H9 (cell line): ENCODE data around the gene PPCDC. TPM values are rescaled to one million over a fixed set of nuclear protein-coding genes. Genes with fewer than 3 reads are reported as not detected.

Experiments used
- DNase-seq: peaks from one replicate; pipeline ENCODE4 v3.0.0-alpha.2; 2017
- H2AFZ ChIP-seq: one replicate; pipeline ENCODE4 v1.6.1; 2013; ENCODE audit warnings: mild to moderate bottlenecking, low read length, control low read depth, moderate library complexity
- H2AK5ac ChIP-seq: 2 replicates; pipeline ENCODE4 v1.6.1; 2013; ENCODE audit warnings: low read length, control low read depth, mixed read lengths; ENCODE audit not compliant: insufficient read length
- H2BK120ac ChIP-seq: one replicate; pipeline ENCODE4 v1.6.1; 2013; ENCODE audit warnings: low read depth, mild to moderate bottlenecking, low read length, control low read depth, inconsistent platforms; ENCODE audit not compliant: poor library complexity, severe bottlenecking
- H2BK12ac ChIP-seq: 2 replicates; pipeline ENCODE4 v1.6.1; 2013; ENCODE audit warnings: low read length, control low read depth, mixed read lengths, low read depth; ENCODE audit not compliant: insufficient read length
- H2BK15ac ChIP-seq: 2 replicates; pipeline ENCODE4 v1.6.1; 2013; ENCODE audit warnings: low read depth, low read length, control low read depth
- H2BK20ac ChIP-seq: one replicate; pipeline ENCODE4 v1.6.1; 2013; ENCODE audit warnings: low read depth, mild to moderate bottlenecking, low read length, control low read depth, inconsistent platforms; ENCODE audit not compliant: poor library complexity, severe bottlenecking
- H2BK5ac ChIP-seq: 2 replicates; pipeline ENCODE4 v1.6.1; 2013; ENCODE audit warnings: low read length, control low read depth, mixed read lengths; ENCODE audit not compliant: insufficient read length
- H3K14ac ChIP-seq: 2 replicates; pipeline ENCODE4 v1.6.1; 2013; ENCODE audit warnings: low read length, control low read depth; ENCODE audit not compliant: insufficient read depth
- H3K18ac ChIP-seq: 2 replicates; pipeline ENCODE4 v1.6.1; 2013; ENCODE audit warnings: low read depth, mild to moderate bottlenecking, mixed read lengths, low read length, control low read depth; ENCODE audit not compliant: insufficient read length
- H3K23ac ChIP-seq: 2 replicates; pipeline ENCODE4 v1.6.1; 2013; ENCODE audit warnings: low read length, control low read depth, mixed read lengths, low read depth; ENCODE audit not compliant: insufficient read length
- H3K23me2 ChIP-seq: 2 replicates; pipeline ENCODE4 v1.6.1; 2013; ENCODE audit warnings: low read depth, mild to moderate bottlenecking, mixed read lengths, low read length, control low read depth; ENCODE audit not compliant: insufficient read length, poor library complexity, severe bottlenecking
- H3K27ac ChIP-seq: 2 replicates; pipeline ENCODE4 v1.5.1; 2013; ENCODE audit warnings: low read length, control low read depth, mixed read lengths, low read depth; ENCODE audit not compliant: insufficient read length
- H3K27me3 ChIP-seq: 2 replicates; pipeline ENCODE4 v1.6.1; 2013; ENCODE audit warnings: low read length, control low read depth, inconsistent platforms; ENCODE audit not compliant: insufficient read depth
- H3K4ac ChIP-seq: 2 replicates; pipeline ENCODE4 v1.6.1; 2013; ENCODE audit warnings: low read depth, mild to moderate bottlenecking, control low read depth, inconsistent platforms, low read length, moderate library complexity
- H3K4me1 ChIP-seq: 2 replicates; pipeline ENCODE4 v1.6.1; 2013; ENCODE audit warnings: low read length, control low read depth, inconsistent platforms; ENCODE audit not compliant: insufficient read depth
- H3K4me2 ChIP-seq: 2 replicates; pipeline ENCODE4 v1.6.1; 2013; ENCODE audit warnings: low read length, control low read depth, mixed read lengths; ENCODE audit not compliant: insufficient read length, insufficient read depth
- H3K56ac ChIP-seq: 2 replicates; pipeline ENCODE4 v1.6.1; 2013; ENCODE audit warnings: low read depth, mild to moderate bottlenecking, mixed read lengths, low read length, control low read depth; ENCODE audit not compliant: insufficient read length
- H3K79me1 ChIP-seq: 2 replicates; pipeline ENCODE4 v1.6.1; 2013; ENCODE audit warnings: low read depth, mild to moderate bottlenecking, moderate library complexity, low read length, control low read depth, inconsistent platforms; ENCODE audit not compliant: insufficient read depth, poor library complexity, severe bottlenecking
- H3K79me2 ChIP-seq: 2 replicates; pipeline ENCODE4 v1.6.1; 2013; ENCODE audit warnings: low read length, control low read depth, inconsistent platforms; ENCODE audit not compliant: insufficient read depth
- H3K9ac ChIP-seq: 2 replicates; pipeline ENCODE4 v1.6.1; 2013; ENCODE audit warnings: low read length, control low read depth, mixed read lengths; ENCODE audit not compliant: insufficient read length; ENCODE audit errors: extremely low read depth
- H3K9me3 ChIP-seq: one replicate; pipeline ENCODE4 v1.6.1; 2013; ENCODE audit warnings: low read depth, low read length, inconsistent platforms; ENCODE audit not compliant: control insufficient read depth
- H3T11ph ChIP-seq: one replicate; pipeline ENCODE4 v1.6.1; 2013; ENCODE audit warnings: mild to moderate bottlenecking, low read length, control low read depth, inconsistent platforms
- H4K20me1 ChIP-seq: one replicate; pipeline ENCODE4 v1.6.1; 2013; ENCODE audit not compliant: control insufficient read depth, insufficient read length, insufficient read depth
- H4K5ac ChIP-seq: 2 replicates; pipeline ENCODE4 v1.6.1; 2013; ENCODE audit warnings: low read depth, mild to moderate bottlenecking, mixed read lengths, low read length, control low read depth; ENCODE audit not compliant: insufficient read length
- H4K8ac ChIP-seq: replicated peaks from 2 replicates; pipeline ENCODE4 v1.6.1; 2013; ENCODE audit warnings: low read length, control low read depth, mixed read lengths, low read depth; ENCODE audit not compliant: insufficient read length
- H4K91ac ChIP-seq: 2 replicates; pipeline ENCODE4 v1.6.1; 2013; ENCODE audit warnings: low read depth, mild to moderate bottlenecking, moderate library complexity, mixed read lengths, low read length, control low read depth; ENCODE audit not compliant: insufficient read length
- H3K27ac Mint-ChIP-seq, 3 experiments: 2 replicates in 2 of 3; 3 replicates in 1 of 3; pipeline ENCODE4 v1.8.0; 2020 to 2021; ENCODE audit warnings: mixed read lengths in 3 of 3, mild to moderate bottlenecking in 1 of 3, moderate library complexity in 1 of 3
- H3K27me3 Mint-ChIP-seq: 2 replicates; pipeline ENCODE4 v1.8.0; 2021; ENCODE audit warnings: low read depth, mild to moderate bottlenecking, moderate library complexity, mixed read lengths
- H3K36me3 Mint-ChIP-seq, 3 experiments: 2 replicates in 2 of 3; 3 replicates in 1 of 3; pipeline ENCODE4 v1.8.0; 2020 to 2021; ENCODE audit warnings: low read depth in 3 of 3, mixed read lengths in 3 of 3; ENCODE audit not compliant: insufficient read depth in 1 of 3
- H3K4me1 Mint-ChIP-seq, 2 experiments: 2 replicates each; pipeline ENCODE4 v1.8.0; 2020; ENCODE audit warnings: mixed read lengths in 2 of 2
- H3K4me3 Mint-ChIP-seq, 2 experiments: 2 replicates in 1 of 2; 3 replicates in 1 of 2; pipeline ENCODE4 v1.8.0; 2020 to 2021; ENCODE audit warnings: mild to moderate bottlenecking in 2 of 2, mixed read lengths in 2 of 2, moderate library complexity in 1 of 2
- H3K9me3 Mint-ChIP-seq, 2 experiments: 2 replicates in 1 of 2; 3 replicates in 1 of 2; pipeline ENCODE4 v1.8.0; 2020; ENCODE audit warnings: mild to moderate bottlenecking in 2 of 2, mixed read lengths in 2 of 2, moderate library complexity in 1 of 2
- WGBS: extraction: QIAGEN DNeasy Blood & Tissue Kit; methylation state at CpG from one replicate; pipeline ENCODE4 v1.1.7; 2013; ENCODE audit warnings: missing lambda C conversion rate, low lambda C conversion rate, mixed read lengths; ENCODE audit not compliant: insufficient read length; ENCODE audit errors: extremely low coverage; 5-methylcytosine and 5-hydroxymethylcytosine counted together
- total RNA-seq: library from RNA; stranded (reverse); gene quantifications from 2 replicates; pipeline ENCODE4 v1.2.1, GENCODE V29; 2021
- TF ChIP-seq, protein P1 (sequence below): fragments of 200-600 bp; sonication (generic); conservative IDR thresholded peaks from 3 replicates; pipeline ENCODE4 v1.8.0; 2021; ENCODE audit warnings: antibody characterized with exemption, mild to moderate bottlenecking

PPCDC gene
- total RNA-seq, 1 experiment from 2014 or later, result 17.6 TPM

GRCh38 chr15:75050283-75050682 is 26.9 kb downstream of the PPCDC start:
- Histone ChIP-seq H2AFZ (no peak overlapping the region), H3K4me2 (no peak overlapping the region), H3K79me2 (no peaks in the 10 kb centered on the region), H3T11ph (no peak overlapping the region), H3K18ac (no peak overlapping the region), H3K23ac (no peak overlapping the region), H2AK5ac (no peak overlapping the region), H4K20me1 (no peaks in the 10 kb centered on the region), H3K14ac (no peak overlapping the region), H3K4ac (no peak overlapping the region), H2BK20ac (no peak overlapping the region), H4K8ac (no peak overlapping the region), H4K91ac (no peak overlapping the region), H2BK5ac (no peak overlapping the region), H3K27me3 (no peaks in the 10 kb centered on the region), H2BK15ac (no peak overlapping the region), H3K79me1 (no peaks in the 10 kb centered on the region), H3K27ac (no peak overlapping the region), H2BK12ac (no peak overlapping the region), H2BK120ac (no peak overlapping the region), H3K4me1 (no peaks in the 10 kb centered on the region), H3K9me3 (no peaks in the 10 kb centered on the region), H3K56ac (no peak overlapping the region), H3K23me2 (no peaks in the 10 kb centered on the region), H4K5ac (no peak overlapping the region), H3K9ac (no peak overlapping the region)
- peaks cover 9 to 17% (median 13%) of the 10 kb centered on the region in 3 experiments; a peak in 6 of 7 replicates for H3K36me3 Mint-ChIP-seq
- H3K27ac Mint-ChIP-seq, result no peak overlapping the region
- H3K4me1 Mint-ChIP-seq, result peaks cover 3 to 13% of the 10 kb centered on the region in 2 experiments
- DNase-seq, result no peak
- TF ChIP-seq, protein P1, sequence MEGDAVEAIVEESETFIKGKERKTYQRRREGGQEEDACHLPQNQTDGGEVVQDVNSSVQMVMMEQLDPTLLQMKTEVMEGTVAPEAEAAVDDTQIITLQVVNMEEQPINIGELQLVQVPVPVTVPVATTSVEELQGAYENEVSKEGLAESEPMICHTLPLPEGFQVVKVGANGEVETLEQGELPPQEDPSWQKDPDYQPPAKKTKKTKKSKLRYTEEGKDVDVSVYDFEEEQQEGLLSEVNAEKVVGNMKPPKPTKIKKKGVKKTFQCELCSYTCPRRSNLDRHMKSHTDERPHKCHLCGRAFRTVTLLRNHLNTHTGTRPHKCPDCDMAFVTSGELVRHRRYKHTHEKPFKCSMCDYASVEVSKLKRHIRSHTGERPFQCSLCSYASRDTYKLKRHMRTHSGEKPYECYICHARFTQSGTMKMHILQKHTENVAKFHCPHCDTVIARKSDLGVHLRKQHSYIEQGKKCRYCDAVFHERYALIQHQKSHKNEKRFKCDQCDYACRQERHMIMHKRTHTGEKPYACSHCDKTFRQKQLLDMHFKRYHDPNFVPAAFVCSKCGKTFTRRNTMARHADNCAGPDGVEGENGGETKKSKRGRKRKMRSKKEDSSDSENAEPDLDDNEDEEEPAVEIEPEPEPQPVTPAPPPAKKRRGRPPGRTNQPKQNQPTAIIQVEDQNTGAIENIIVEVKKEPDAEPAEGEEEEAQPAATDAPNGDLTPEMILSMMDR, result no peak
- no CpG with 5 or more reads among the region's 2 CpGs for WGBS
- no peak overlapping the region for H3K4me3 Mint-ChIP-seq
- H3K27me3 Mint-ChIP-seq, result no peaks in the 10 kb centered on the region; the same call in 1 of the 2 replicates
- no peaks in the 10 kb centered on the region for H3K9me3 Mint-ChIP-seq
